HG03469 (cell line): ENCODE data around the gene PLD1.
"Not testable (repeated sequence)": the region's sequence is repeated elsewhere in the genome, so short reads cannot be mapped to it uniquely, and the experiment has no call there.

Source experiments
- ATAC-seq: cut with Tn5 transposase; IDR thresholded peaks from one replicate; pipeline ENCODE4 v1.9.1; 2021; ENCODE audit warnings: mild to moderate bottlenecking, moderate library complexity, moderate number of reproducible peaks; ENCODE audit not compliant: unreplicated experiment

Gene PLD1

DNA sequence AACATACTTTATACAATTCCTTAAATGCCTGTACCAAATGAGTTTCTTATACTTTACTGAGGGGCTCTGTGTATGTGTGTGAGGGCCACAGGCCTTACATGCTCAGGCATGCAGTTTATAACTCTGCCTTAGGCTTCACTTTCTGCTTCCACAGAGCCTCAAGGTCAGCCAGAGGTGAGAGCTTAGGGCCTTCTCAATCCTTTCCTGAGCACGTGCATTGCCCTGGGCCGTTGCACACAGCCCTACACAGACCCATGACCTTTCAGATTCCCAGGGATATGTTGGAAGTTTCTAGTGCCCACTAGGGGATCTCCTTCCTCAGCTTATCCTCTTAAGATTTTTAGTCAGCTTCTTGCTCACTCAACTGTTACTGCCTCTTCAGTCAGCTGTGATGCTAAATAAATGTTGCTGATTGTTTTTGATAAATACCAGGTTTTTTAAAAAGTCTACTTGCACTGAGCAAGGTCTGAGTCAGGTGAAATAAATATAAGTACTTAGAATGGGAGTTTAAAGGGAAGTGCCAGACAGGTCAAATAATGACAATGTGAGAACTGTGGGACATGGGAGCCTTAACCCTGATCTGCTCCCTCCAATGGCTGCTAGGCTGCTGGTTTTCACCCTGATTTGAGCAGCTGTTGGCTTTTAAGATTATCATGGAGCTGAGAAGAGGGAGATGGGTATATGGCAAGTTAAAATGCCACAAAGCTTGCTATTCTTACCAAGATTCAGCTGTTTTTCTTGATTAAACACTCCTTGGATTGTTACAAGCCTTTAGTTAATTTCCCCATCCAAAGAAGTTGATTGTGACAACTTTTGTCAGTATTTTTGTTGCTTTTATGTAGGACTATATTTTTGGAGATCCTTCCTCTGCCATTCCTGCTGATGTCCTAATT, 169.5 kb downstream of the PLD1 start:
- ATAC-seq = no peak

DNA sequence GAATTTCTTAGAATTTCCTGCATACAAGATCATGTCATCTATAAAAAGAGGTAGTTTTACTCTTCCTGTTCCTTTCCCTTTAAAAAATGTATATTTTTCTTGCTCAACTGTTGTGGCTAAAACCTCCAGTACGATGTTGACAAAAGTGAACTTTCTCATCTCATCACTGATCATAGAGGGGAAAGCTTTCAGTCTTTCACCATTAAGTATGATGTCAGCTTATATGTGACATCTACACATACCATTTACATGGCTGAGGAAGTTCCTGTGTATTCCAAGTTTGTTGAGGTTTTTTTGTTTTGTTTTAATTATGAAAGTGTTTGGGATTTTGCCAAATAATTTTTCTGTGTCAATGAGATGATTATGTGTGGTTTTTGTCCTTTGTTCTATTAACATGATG, 173.6 kb downstream of the PLD1 start:
- no peak for ATAC-seq

DNA sequence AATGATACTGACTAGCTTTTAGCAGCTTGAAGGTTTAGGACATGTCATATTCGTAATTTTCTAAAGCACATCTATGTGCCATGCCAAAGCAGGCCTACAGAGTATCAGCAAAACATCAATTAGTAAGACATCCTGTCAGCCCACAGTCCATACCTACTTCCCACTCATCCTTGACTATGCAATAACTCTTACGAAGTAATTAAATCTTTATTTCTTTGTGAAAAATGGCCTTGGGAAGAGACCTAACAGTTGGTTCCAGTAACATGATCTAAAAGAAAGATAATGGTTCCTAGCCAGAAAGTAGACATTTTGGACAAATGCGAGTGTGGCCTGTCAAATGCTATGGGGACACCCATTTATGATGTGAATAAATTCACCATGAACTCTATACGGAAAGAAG, 177.5 kb downstream of the PLD1 start:
- no peak for ATAC-seq

DNA sequence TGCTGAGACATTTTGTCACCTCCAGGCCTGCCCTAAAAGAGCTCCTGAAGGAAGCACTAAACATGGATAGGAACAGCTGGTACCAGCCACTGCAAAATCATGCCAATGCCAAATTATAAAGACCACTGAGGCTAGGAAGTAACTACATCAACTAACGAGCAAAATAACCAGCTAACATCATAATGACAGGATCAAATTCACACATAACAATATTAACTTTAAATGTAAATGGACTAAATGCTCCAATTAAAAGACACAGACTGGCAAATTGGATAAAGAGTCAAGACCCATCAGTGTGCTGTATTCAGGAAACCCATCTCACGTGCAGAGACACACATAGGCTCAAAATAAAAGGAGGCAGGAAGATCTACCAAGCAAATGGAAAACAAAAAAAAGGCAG, 183.5 kb downstream of the PLD1 start:
- ATAC-seq = not testable (repeated sequence)

DNA sequence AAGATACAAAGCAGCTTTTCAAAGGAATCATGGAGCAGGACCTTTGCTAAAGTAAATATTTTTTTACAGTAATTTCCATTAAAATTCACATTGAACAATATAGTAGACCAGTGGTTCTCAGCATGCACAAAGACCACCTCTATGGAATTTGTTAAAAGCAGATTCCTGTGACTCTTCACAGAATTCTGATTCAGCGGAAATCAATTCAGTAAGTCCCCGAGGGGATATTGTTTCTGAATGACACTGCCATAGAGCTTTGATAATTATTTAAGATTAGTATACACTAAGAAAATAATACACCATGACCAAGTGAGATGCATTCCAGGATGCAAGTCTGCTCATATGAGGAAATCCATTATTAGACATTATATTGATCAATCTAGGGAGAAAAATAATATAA, 188.2 kb downstream of the PLD1 start:
- ATAC-seq = no peak

DNA sequence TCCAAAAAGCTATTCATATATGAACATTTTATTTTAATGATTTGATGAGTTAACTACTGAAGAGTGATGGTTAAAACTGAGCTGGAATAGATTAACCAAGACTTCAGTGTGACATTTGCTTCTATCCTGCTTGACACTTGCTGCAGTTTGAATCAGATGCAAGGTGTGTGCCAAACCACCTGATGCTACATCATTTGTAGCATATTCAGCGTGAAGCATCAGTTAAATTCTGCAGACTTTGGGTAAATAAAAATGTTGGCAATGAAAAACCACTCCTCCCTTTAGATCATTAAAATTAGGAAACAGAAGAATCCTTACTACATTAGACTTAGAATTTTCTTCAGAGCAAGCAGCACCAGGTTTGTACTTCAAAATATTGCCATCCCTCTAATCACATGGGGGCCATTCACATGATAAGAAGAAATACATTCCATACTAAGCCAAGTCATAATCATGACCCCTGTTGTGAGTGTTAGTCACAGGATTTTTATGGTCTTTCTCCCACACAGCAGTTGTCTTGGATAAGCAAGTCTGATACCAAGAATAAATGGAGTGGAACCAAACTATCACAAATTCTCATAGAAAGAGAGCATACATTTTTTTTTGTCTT, 189.4 kb downstream of the PLD1 start:
- ATAC-seq = no peak

DNA sequence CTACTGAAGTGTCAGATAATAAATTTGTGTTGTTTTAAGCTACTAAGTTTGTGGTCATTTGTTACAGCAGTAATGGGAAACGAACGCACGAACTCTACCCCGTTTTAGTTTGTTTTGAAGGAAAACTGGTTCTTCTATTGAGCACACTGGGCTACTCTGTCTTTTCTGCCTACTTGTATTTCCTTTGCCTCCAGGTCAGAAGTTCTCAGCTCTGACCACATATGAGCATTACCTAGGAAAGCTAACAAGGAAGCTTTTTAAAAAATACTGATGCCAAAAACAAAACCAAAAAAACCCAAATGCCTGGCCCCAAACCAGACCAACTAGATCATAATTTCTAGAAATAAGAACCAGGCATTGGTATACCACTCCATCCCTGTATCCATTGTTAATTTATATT, 193.5 kb downstream of the PLD1 start:
- no peak for ATAC-seq

DNA sequence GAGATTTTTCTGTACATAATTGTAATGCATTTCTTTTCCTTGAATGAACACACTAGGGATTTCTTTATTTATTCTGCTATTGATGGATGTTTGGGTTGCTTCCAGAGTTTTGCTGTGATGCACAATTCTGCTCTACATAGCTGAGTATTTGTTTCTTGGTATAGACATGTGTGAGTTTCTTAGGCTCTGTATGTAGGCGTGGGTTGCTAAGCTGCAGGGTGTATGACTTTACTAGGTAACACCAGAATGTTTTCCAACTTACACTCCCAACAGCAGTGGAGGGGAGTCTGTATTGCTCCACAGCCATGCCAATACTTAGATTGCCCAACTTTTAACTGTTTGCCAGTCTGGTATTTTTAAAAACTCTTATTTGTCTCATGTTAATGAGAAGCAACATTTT, 194.6 kb downstream of the PLD1 start:
- ATAC-seq = no peak

DNA sequence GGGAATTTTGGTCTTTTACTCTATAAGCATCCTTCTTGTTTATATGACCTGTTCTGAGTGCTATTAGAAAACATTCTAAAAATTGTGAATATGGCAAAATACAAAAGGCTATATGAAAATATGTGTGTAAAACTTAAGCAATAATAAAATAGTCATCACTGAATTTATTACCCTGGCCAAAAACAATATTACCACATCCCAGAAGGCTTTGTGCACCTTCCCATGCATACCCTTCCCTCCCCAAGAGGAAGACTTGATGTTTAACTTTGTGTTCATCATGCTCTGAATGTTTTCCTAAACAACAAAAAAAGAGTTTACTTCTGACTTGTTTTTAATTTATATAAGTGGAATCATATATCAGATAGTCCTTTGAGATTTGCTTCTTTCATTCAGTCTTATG, 195.0 kb downstream of the PLD1 start:
- no peak for ATAC-seq

DNA sequence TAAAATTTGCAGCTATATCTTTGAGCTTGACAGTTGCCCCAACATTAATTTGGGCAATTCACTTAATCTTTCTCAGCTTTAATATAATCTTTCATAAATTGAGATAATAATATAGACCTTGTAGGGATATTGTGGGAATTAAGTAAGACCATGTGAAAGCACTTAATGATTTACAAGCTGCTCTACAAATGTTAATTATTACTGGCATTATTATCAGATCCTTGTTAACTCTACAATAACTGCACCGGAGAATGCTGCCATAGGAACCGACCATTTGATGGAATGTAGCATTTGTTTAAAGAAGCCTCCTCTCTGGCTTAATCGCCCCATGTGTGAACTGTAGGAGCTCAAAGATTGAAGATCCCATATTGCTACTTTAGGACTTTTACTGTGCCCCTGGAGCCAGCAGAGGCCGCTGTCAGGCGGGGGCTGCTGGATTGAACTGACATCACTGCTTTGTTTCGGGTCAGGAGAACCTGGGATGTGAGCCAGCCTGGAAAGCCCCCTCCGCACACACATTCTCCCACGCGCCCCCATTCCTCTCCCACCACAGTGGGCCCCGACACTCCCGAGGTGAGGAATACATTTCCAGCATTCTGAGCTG, 195.9 kb downstream of the PLD1 start:
- ATAC-seq = no peak

DNA sequence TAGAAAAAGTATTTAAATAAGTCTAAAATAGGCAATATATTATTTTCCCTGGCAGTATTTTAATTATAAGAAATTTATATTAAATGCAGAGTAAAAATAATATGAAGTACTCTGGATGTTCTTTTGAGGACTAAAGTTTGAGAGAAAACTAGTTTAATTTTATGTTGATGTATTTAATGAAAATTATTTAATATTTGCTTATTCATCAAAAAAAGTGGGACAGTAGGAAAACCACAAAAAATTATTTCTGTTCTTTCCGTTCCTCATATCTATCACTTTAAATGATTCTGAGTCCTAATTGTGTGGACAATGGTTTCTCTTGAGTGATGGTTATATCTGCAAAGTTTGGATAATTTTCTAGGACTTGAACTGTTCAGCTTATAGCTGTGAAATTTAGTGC, 202.8 kb downstream of the PLD1 start:
- ATAC-seq = no peak

DNA sequence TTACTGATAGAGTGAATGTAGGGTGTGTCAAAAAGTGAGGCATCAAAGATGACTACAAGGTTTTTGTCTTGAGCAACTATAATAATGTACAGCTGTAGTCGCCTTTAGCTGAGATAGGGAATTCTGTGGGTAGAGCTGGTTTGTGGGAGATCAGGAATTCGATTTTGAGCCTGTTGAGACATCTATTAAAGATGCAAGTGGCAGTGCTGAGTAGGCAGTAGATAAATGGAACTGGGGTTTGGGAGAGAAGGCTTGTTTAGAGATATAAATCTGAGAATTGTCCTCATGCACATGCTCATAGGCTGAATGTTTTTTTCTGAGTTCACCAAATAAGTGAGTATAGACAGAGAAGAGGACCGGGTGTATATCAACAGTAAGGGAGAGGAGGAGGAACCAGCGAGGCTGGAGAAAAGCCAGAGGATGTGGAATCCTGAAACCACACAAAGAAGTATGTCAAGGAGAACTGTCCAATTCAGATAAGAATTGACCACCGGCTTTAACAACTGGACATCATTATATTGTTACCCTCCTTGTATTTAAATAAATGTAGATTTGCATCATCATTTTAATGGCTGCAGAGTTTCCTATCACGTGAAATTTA, 204.0 kb downstream of the PLD1 start:
- ATAC-seq = no peak

DNA sequence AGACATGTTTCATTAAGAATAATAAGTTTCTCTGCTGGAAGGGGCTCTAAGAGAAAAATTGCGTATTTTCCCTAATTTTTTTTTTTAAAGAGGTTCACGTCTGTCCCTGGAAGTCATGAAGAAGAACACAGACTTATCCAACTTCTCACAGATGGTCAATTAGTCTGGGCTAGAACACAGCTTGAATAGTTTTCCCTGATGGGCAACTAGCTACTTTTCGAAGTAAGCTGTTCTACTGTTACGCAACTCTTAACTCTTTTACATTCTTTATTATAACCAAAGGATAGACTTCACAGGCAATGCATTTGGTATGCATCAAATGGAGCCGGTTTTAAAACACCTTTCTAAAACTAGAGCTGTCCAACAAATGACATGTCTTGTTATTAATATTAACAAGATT, 205.9 kb downstream of the PLD1 start:
- ATAC-seq = no peak

DNA sequence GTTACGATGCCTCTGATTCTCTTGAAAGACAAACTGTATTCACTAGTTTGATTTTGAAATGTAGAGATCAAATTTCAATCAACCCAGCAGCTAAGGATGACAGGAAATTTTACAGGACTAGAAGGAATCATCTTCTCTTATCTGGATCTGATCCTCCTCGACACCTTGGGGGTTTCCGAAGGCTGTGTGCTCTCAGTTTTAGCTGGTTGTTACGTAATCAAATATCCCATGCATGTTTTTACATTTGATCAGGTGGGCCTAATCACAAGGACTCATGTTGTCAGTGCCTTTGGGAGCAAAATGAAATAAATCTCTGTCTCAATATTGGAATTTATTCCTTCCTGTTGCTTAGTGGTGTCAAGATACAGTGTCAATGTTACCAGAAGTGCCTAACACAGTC, 208.2 kb downstream of the PLD1 start:
- no peak for ATAC-seq

DNA sequence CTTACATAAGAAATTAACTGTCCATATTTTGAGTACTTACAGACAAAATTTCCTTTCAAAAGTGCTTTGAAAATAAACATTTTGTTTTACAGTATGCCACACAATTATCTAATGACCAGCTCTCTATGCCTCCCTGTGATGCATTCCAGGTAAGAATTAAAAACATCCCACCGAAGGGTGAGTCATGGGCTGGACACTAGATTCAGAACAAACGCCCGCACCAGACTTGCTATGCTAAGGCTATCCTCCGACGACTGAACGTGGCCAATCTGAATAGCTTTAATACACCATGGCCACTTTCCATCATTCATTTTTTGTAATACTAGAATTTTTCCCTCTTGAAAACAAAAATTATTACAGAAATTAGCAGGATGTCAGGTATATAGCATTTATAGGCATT, 210.3 kb downstream of the PLD1 start:
- ATAC-seq = no peak

DNA sequence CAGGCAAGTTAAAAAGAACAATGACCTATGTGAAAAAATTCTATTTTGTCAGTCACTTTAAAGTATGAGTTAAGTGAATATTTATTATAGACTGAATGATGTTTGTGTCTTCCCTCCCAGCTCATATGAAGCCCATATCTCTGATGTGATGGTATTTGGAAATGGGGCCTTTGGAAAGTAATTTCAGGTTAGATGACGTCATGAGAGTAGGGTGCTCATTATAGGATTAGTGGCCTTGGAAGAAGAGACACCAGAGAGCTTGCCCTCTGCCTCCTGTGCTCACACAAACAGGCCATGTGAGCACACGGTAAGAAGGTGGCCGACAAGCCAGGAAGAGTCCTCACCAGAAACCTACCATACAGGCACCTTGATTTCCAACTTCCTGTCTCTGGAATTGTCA, 211.3 kb downstream of the PLD1 start:
- no peak for ATAC-seq

DNA sequence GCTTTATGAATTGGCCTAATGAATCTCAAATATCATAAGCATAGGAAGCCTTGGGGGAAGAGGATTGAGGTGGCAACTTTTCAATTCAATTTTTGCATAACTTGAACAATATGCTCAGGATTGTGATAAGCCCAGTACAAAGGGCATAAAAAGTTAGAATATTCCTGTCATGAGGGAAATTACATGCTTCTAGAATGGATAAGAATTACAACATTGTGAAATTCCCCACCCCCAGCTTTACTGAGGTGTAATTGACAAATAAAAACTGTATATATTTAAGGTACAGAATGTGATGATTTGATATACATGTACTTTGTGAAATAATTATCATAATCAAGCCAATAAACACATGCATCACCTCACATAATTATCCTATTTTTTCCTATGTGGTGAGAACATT, 217.5 kb downstream of the PLD1 start:
- ATAC-seq = no peak

DNA sequence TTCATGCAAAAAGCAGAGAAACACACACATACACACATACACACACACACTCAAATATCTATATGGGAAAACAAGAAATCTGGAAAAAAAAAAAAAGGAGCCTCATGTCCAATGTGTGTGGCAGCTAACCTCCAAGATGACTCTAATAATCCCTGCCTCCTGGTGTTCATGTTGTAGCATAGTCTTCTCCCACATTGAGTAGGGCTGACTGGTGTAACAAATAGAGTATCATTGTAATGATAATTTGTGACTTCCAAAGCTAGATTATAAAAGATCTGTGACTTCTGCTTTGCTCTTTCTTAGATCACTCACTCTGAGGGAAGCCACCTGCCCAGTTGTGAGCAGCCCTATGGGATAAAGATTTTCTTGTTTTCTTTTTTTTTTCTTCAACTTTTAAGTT, 219.2 kb downstream of the PLD1 start:
- no peak for ATAC-seq

DNA sequence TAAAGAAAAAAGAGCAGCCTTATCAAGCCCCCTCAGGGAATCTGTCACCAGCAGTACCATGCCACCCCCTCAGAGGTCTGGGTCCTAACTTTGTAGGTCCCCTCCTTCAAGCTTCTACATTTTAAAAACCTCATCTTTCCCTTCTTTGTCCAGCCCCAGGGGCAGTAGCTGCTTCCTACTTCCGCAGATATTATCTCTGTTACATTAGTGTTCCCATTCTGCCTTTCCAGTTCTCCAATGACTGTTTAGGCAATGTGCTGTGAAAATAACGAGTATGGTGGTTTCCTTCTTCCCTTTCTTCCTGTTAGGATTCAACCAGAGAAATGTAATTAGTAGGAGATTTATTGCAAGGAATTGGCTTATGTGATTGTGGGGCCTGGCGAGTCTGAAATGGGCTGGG, 224.0 kb downstream of the PLD1 start:
- ATAC-seq = no peak

DNA sequence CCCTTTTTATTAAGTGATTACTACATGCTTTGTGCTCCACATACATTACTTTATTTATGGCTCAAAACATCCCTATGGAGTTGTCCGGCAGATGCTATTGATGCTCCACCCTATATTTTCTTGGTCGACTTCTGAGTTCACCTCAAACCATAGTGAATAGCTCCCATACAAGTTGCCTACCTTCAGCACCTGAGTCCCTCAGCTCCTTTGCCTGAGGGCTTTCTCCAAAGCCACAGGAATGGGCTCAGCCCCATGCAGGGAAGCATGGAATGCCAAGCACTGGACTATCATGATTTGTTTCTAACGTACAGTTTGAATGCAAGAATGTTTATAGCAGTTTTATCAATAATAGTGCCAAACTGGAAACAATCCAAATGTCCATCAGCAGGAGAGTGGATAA, 225.2 kb downstream of the PLD1 start:
- ATAC-seq = no peak

DNA sequence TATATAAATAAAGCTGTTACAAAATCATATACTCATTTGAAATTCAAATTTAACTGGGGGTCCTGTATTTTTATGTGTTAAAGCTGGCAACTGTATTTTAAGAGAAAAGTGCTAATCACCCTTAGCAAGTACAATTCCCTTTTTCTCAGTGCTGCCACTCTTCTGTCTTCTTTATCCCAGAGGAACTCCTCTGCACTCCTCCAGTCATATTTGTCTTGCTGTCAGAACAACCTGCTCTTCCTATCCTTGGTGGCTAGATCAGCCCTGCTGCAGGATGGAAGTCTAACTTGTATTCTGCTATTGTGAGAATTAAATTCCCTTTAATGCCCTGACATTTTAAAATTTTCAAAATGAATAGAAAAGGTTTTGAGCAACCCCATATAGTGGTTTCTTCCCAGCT, 226.2 kb downstream of the PLD1 start:
- no peak for ATAC-seq
